B cell (primary cell): ENCODE results near the gene SF3B6. TPM values are rescaled to one million over a fixed set of nuclear protein-coding genes. Genes with fewer than 3 reads are reported as not detected.

Source experiments
- ATAC-seq: fragments of 200-7000 bp; cut with Tn5 transposase; one replicate; pipeline ENCODE4 v1.10.0; 2021; ENCODE audit warnings: low read depth, mild to moderate bottlenecking, moderate number of reproducible peaks, moderate library complexity
- CTCF ChIA-PET: fragments of 350-600 bp; sonication (Branson Sonifier 250); formaldehyde crosslinking; loops from one replicate; lab custom pipeline; 2021; ENCODE audit warnings: antibody characterized with exemption, inconsistent platforms; lab: Charles Lee
- POLR2A ChIA-PET: fragments of 350-600 bp; sonication (Branson Sonifier 250); formaldehyde crosslinking; loops from one replicate; lab custom pipeline; 2021; ENCODE audit warnings: antibody characterized with exemption; lab: Charles Lee
- DNase-seq: peaks from one replicate; pipeline ENCODE4 v3.0.0; 2013
- H2AFZ ChIP-seq: 2 replicates; pipeline ENCODE4 v1.6.1; 2012; ENCODE audit warnings: mild to moderate bottlenecking, low read depth, low read length; ENCODE audit not compliant: insufficient read depth, poor library complexity, severe bottlenecking
- H3K27ac ChIP-seq, 2 donors: 1 replicate in 1 of 2; 2 replicates in 1 of 2; pipeline ENCODE4 v1.5.1; 2012 to 2013; ENCODE audit warnings: low read length in 2 of 2, mild to moderate bottlenecking in 2 of 2, moderate library complexity in 1 of 2
- H3K27me3 ChIP-seq, 4 experiments: fragments of 200-600 bp in 1 of 4; sonication (generic) in 1 of 4; replicated peaks in 1 of 4; 1 replicate in 2 of 4; 2 replicates in 2 of 4; pipeline versions ENCODE4 v1.6.1 to v1.7.0; 2013 to 2016; ENCODE audit warnings: low read length in 3 of 4, mild to moderate bottlenecking in 2 of 4, mixed read lengths in 1 of 4, moderate library complexity in 1 of 4; ENCODE audit not compliant: insufficient read depth in 4 of 4, control insufficient read depth in 3 of 4; ENCODE audit errors: control extremely low read depth in 1 of 4
- H3K36me3 ChIP-seq, 2 experiments: replicated peaks in 1 of 2; 1 replicate in 1 of 2; 2 replicates in 1 of 2; pipeline versions ENCODE4 v1.6.1 to v1.7.1; 2013; ENCODE audit warnings: low read length in 1 of 2; ENCODE audit not compliant: insufficient read depth in 2 of 2, control insufficient read depth in 1 of 2; ENCODE audit errors: control extremely low read depth in 1 of 2, extremely low read depth in 1 of 2
- H3K4me1 ChIP-seq, 2 donors: fragments of 200-600 bp in 1 of 2; sonication (generic) in 1 of 2; 1 replicate in 1 of 2; 2 replicates in 1 of 2; pipeline versions ENCODE4 v1.5.1 to v1.6.1; 2013 to 2017; ENCODE audit warnings: low read length in 2 of 2; ENCODE audit not compliant: control insufficient read depth in 2 of 2, insufficient read depth in 2 of 2
- H3K4me2 ChIP-seq: replicated peaks from 2 replicates; pipeline ENCODE3; 2012; ENCODE audit warnings: mild to moderate bottlenecking, low read depth, low read length; ENCODE audit not compliant: poor library complexity, severe bottlenecking
- H3K4me3 ChIP-seq, 5 experiments: fragments of 200-600 bp in 1 of 5; sonication (generic) in 1 of 5; 1 replicate in 3 of 5; 2 replicates in 2 of 5; pipeline versions ENCODE4 v1.5.1 to v1.7.0; 2011 to 2016; ENCODE audit warnings: low read length in 4 of 5, mild to moderate bottlenecking in 4 of 5, low read depth in 2 of 5, control low read depth in 1 of 5, moderate library complexity in 1 of 5; ENCODE audit not compliant: insufficient read depth in 1 of 5; ENCODE audit errors: control extremely low read depth in 1 of 5, extremely low read depth in 1 of 5
- H3K79me2 ChIP-seq: fragments of 200-600 bp; sonication (generic); one replicate; pipeline ENCODE4 v1.6.0; 2016; ENCODE audit warnings: low read length; ENCODE audit not compliant: control insufficient read depth, insufficient read depth
- H3K9ac ChIP-seq: fragments of 200-600 bp; sonication (generic); 2 replicates; pipeline ENCODE4 v1.6.1; 2017; ENCODE audit warnings: mild to moderate bottlenecking, low read length, moderate library complexity
- H3K9me3 ChIP-seq, 3 donors: one replicate each; pipeline versions ENCODE4 v1.6.1 to v1.7.1; 2013; ENCODE audit warnings: low read length in 2 of 3; ENCODE audit not compliant: control insufficient read depth in 2 of 3, insufficient read depth in 1 of 3; ENCODE audit errors: control extremely low read depth in 1 of 3
- H4K20me1 ChIP-seq: 2 replicates; pipeline ENCODE4 v1.6.0; 2012; ENCODE audit warnings: mild to moderate bottlenecking, low read length; ENCODE audit not compliant: insufficient read depth, control insufficient read depth, poor library complexity, severe bottlenecking
- H3K27ac Mint-ChIP-seq: one replicate; pipeline ENCODE4 v1.8.0; 2021; ENCODE audit warnings: mixed read lengths
- H3K27me3 Mint-ChIP-seq: one replicate; pipeline ENCODE4 v1.8.0; 2021; ENCODE audit warnings: mixed read lengths
- H3K4me1 Mint-ChIP-seq: one replicate; pipeline ENCODE4 v1.8.0; 2021; ENCODE audit warnings: mixed read lengths
- H3K4me3 Mint-ChIP-seq: one replicate; pipeline ENCODE4 v1.8.0; 2021; ENCODE audit warnings: mixed read lengths
- H3K9me3 Mint-ChIP-seq: one replicate; pipeline ENCODE4 v1.8.0; 2022; ENCODE audit warnings: mixed read lengths; ENCODE audit not compliant: insufficient read depth
- CTCF ChIP-seq: fragments of 200-600 bp; IDR thresholded peaks from one replicate; pipeline ENCODE4 v1.8.0; 2022; ENCODE audit warnings: antibody characterized with exemption, mild to moderate bottlenecking
- EZH2 ChIP-seq: IDR thresholded peaks from 2 replicates; pipeline ENCODE4 v1.6.1; 2012; ENCODE audit warnings: borderline replicate concordance, low read depth, mild to moderate bottlenecking, moderate library complexity, low read length; ENCODE audit not compliant: insufficient read depth, poor library complexity, severe bottlenecking
- WGBS: methylation state at CpG from one replicate; pipeline ENCODE4 v1.1.5; 2013; ENCODE audit warnings: missing lambda C conversion rate; ENCODE audit not compliant: insufficient coverage; 5-methylcytosine and 5-hydroxymethylcytosine counted together
- intact Hi-C: fragments of 100-400 bp; cut with micrococcal nuclease; formaldehyde crosslinking; loops from one replicate; pipeline ENCODE4 v1.10.0; 2022
- polyA plus RNA-seq: library from polyadenylated mRNA; depleted of rRNA; stranded (reverse); fragments of >200 nt; gene quantifications from 2 replicates; pipeline ENCODE4 v1.2.3, GENCODE V29; 2012
- small RNA-seq: library from RNA; depleted of rRNA; stranded (forward); fragments of <200 nt; gene quantifications from one replicate; pipeline ENCODE3, GENCODE V24; 2012; ENCODE audit warnings: low replicate concordance, low read depth; ENCODE audit not compliant: insufficient read length
- total RNA-seq, 2 donors: library from RNA; stranded (reverse); fragments of 120-200 nt in 1 of 2; gene quantifications; 1 replicate in 1 of 2; 2 replicates in 1 of 2; pipeline versions ENCODE4 v1.2.3 to v1.2.4, GENCODE V29; 2013 to 2022

Gene SF3B6
- total and polyA plus RNA-seq, 2 donors (not counting 1 experiment from before 2014, with no cell fraction given), result 47.2 to 48.4 TPM

- ChIA-PET CTCF (no interaction called here), POLR2A (no interaction called here)
- ATAC-seq (no peak), DNase-seq (no peak)
- H3K9me3 Mint-ChIP-seq, result no peaks in the 10 kb centered on the region
- 100% methylated on average over 1 of the region's 8 CpGs for WGBS
- H3K27me3 Mint-ChIP-seq, result peaks cover 7% of the 10 kb centered on the region
- no peaks in the 10 kb centered on the region for H4K20me1 ChIP-seq
- no peak overlapping the region for H2AFZ ChIP-seq
- peaks cover 0 to 2% of the 10 kb centered on the region in 2 experiments for H3K36me3 ChIP-seq
- no peaks in the 10 kb centered on the region for H3K9me3 ChIP-seq
- TF ChIP-seq CTCF (no peak), EZH2 (no peak)
- H3K27me3 ChIP-seq, result no peaks in the 10 kb centered on the region
- H3K9ac ChIP-seq, result no peak overlapping the region
- no peak overlapping the region for H3K4me3 ChIP-seq
- H3K4me1 Mint-ChIP-seq, result no peaks in the 10 kb centered on the region
- intact Hi-C loops, result no loop called here
- H3K4me3 Mint-ChIP-seq, result no peak overlapping the region
- no peaks in the 10 kb centered on the region for H3K4me1 ChIP-seq
- no peak overlapping the region for H3K4me2 ChIP-seq
- no peak overlapping the region for H3K27ac Mint-ChIP-seq
- H3K27ac ChIP-seq, result no peak overlapping the region
- H3K79me2 ChIP-seq, result no peaks in the 10 kb centered on the region
These were observed 58.4 kb downstream of the SF3B6 start for GRCh38 chr2:24017711-24018110.

Small RNA genes lying within 50 kb of the gene (small RNA-seq; reads per million reads assigned to genes)
- not detected for gene RNU6-370P

Other genes starting within 250 kb of the SF3B6 start
- 90.8 and 95.4 TPM in 2 replicates for gene ATAD2B, start 149.2 kb downstream of the SF3B6 start, total RNA-seq
- gene ATAD2B, start 149.2 kb downstream of the SF3B6 start, polyA plus RNA-seq, result 5.1 and 7.3 TPM in 2 replicates
- 13.4 and 14.2 TPM in 2 replicates for gene UBXN2A, start 135.9 kb downstream of the SF3B6 start, total RNA-seq
- gene UBXN2A, start 135.9 kb downstream of the SF3B6 start, polyA plus RNA-seq, result 2.7 and 2.8 TPM in 2 replicates
- not detected in 2 replicates for gene MFSD2B, start 66.2 kb downstream of the SF3B6 start, total RNA-seq
- not detected in 2 replicates for gene MFSD2B, start 66.2 kb downstream of the SF3B6 start, polyA plus RNA-seq
- gene WDCP, start 28.9 kb downstream of the SF3B6 start, total RNA-seq, result 21.6 and 22.3 TPM in 2 replicates
- gene WDCP, start 28.9 kb downstream of the SF3B6 start, polyA plus RNA-seq, result 2.2 and 3.9 TPM in 2 replicates
- 3.1 and 3.8 TPM in 2 replicates for gene FKBP1B, start 26.6 kb downstream of the SF3B6 start, total RNA-seq
- 0.85 and 0.99 TPM in 2 replicates for gene FKBP1B, start 26.6 kb downstream of the SF3B6 start, polyA plus RNA-seq
- 3.9 and 5.2 TPM in 2 replicates for gene TP53I3, start 8.5 kb upstream of the SF3B6 start, total RNA-seq
- 7.3 and 8.0 TPM in 2 replicates for gene TP53I3, start 8.5 kb upstream of the SF3B6 start, polyA plus RNA-seq
- 0.39 and 0.66 TPM in 2 replicates for gene PFN4, start 47.0 kb upstream of the SF3B6 start, total RNA-seq
- gene PFN4, start 47.0 kb upstream of the SF3B6 start, polyA plus RNA-seq, result 0.13 and 0.39 TPM in 2 replicates
- gene FAM228B, start 47.1 kb upstream of the SF3B6 start, total RNA-seq, result 47.2 and 49.6 TPM in 2 replicates
- 9.8 and 13.4 TPM in 2 replicates for gene FAM228B, start 47.1 kb upstream of the SF3B6 start, polyA plus RNA-seq
- gene FAM228A, start 98.7 kb upstream of the SF3B6 start, total RNA-seq, result 0.27 TPM in 1 of 2 replicates, not detected in the other
- 0.07 TPM in 1 of 2 replicates, not detected in the other for gene FAM228A, start 98.7 kb upstream of the SF3B6 start, polyA plus RNA-seq